Fibroblast of skin of back (primary cell): ENCODE results near the gene TMEM163.
A peak's percentile ranks its signal among the peaks of the same experiment; 100 is the strongest.
"Not testable (repeated sequence)": the region's sequence is repeated elsewhere in the genome, so short reads cannot be mapped to it uniquely, and the experiment has no call there.

Source experiments
- DNase-seq: peaks from one replicate; pipeline ENCODE4 v3.0.0-alpha.2; 2013

TMEM163 gene

DNA sequence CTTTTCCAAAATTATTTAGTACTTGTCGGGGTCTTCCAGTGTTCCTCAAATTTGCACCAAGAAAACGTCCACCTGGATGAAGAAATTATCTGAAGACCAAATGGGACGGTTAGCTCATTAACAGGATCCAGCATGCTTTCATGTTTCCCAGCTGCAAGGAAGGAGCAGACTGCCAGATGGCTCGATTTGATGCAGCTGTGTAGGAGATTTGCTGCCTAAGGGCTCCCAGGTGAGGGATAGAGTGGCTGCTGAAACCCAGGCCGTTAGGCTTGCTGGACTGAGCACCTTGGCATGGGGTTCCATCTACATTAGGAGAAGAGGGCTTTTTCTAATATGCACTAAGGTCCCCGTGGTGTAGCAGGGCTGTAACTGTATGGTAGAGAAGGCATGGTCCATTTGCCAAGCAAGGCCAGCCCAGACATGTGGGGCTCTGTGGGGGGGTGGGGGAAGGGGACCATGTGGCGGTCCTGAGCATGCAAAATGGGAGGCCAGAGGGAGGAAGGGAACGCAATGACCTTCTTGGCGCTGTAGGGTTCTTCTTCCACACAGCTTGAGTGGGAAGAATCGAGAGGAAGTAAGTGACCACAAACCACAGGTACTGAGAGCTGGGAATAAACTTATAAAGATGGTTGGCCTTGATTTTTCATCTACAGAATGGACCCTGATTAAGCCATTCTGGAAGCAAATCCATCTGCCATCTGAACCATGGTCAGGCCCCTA lies 144.0 kb downstream of the TMEM163 start:
- no peak for DNase-seq

DNA sequence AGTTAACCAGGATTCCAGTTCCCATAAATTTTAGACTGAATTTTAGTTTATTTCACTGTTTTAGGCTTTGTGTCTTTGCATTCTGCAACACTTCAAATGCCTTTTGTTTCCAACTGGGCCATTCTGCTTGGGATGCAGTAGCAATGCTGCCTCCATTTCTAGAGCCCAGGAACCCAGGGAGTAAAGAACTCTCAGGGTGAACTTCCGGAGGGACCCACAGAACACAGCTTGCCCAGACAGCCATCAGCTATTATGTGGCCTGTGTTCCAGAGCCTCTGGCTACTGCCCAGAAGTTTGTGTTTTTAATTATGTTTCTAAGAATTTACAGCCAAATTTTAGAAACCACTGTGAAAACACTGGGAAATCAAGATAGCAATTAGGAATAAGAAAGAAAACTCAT lies 145.1 kb downstream of the TMEM163 start:
- no peak for DNase-seq

DNA sequence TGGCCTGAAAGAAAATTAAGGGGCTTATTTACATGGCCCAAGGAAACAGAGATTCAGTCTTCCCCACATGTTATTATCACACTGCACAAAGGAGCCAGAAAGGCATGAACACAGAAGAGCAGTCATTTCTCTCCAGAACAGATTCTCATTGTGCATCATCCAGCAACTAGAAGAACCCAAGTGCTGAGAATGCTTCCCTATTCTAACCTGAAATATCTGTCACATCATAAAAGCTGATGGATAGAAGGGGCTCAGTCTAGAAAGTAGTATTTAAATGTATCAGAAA lies 145.8 kb downstream of the TMEM163 start:
- no peak for DNase-seq

DNA sequence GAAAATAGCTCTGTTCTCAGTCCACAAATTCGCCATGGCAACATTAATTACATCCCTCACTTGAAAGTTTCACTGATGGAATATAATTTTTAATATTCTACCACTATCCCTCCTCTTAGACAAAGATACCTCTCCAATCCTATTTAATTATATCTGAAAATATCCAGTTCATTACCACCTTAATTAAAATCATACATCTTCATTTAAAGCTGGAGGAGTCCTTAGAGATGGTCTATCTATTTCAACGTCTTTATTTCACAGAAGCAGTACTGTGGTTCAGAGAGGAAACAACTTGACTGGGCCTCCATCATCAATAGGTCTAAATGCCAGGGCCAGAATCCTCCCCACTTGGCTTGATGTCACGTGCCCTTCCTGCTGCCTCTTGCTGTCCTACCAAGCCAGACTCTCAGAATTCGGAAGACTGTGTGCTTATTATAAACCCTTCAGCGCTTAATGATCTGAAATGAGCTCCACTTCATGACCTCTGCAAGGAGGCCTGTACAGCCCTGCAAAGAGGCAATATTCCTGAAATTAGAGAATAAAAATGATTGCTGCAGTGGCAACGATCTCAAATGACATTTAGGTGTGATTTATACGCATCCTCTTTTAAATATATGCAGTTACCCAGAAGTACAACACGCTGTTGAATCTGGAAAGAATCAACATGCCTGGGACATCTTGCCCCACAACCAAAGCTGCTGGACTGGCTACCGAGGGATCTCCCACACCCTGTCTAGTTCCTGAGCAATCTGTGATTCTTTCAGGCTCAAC lies 146.3 kb downstream of the TMEM163 start:
- DNase-seq = no peak

- no peak for DNase-seq
These were observed 148.1 kb downstream of the TMEM163 start for GRCh38 chr2:134570676-134571075.

GRCh38 chr2:134568413-134568812 lies 150.4 kb downstream of the TMEM163 start:
- DNase-seq = no peak

- no peak for DNase-seq
These were observed 151.1 kb downstream of the TMEM163 start for GRCh38 chr2:134567666-134568065.

GRCh38 chr2:134564955-134565354 lies 153.8 kb downstream of the TMEM163 start:
- DNase-seq = not testable (repeated sequence)

DNA sequence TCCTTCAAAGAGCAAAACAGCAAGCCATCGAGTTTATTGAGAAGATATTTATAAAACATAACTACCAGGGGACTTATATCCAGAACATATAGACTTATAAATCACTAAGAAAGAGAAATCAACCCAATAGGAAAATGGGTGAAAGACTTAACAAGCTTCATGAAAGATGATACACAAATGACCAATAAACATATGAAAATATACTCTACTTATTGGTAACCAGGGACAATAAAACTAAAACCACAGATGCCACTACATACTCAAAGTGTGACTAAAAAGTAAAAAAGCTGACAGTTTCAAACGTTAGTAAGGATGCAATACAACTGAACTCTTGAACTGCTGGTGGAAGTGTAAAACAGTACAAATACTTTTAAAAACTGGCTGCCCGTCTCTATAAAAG lies 154.3 kb downstream of the TMEM163 start:
- no peak for DNase-seq

GRCh38 chr2:134558208-134558830 lies 160.5 kb downstream of the TMEM163 start:
- DNase-seq = no peak

- DNase-seq = no peak
These were observed 163.4 kb downstream of the TMEM163 start for GRCh38 chr2:134555411-134555810.

GRCh38 chr2:134553657-134554056 lies 165.1 kb downstream of the TMEM163 start:
- no peak for DNase-seq

- no peak for DNase-seq
These were observed 168.1 kb downstream of the TMEM163 start for GRCh38 chr2:134550566-134551164.

- DNase-seq = no peak
These were observed 169.7 kb downstream of the TMEM163 start for GRCh38 chr2:134549104-134549503.

DNA sequence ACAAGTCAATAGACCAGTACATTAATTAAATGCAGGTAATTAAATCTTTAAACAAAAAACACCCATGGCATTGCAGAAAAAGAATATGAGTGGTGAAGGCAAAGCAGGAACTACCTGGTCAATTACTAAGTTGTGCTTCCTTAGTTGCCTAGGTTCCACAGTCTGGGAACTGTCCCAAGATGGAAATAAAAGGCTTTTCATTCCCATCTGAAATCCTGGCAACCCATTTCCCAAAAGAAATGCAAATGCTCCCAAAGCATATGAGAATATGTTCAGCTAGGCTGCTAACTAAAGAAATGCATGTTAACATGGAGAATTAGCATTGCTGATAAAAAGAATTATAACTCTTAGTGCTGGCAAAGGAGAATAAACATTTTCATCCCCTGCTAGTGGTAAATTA lies 177.8 kb downstream of the TMEM163 start:
- no peak for DNase-seq

GRCh38 chr2:134539981-134540380 lies 178.8 kb downstream of the TMEM163 start:
- no peak for DNase-seq

DNA sequence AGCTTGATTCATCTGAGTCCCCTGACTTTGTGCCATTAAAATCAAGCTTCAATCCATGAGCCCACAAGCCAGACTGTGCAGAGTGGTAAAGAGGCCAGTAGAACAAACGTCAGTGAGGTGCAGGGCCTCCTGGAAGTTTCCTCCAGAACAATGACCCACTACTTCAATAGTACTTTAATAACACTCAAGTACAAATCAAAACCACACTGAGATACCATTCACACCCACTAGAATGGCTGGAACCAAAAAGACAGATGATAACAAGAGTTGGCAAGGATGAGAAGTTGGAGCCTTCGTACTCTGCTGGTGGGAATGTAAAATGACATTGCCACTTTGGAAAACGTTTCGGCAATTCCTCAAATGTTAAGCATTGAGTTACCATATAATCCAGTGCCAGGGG lies 181.1 kb downstream of the TMEM163 start:
- DNase-seq = no peak

- DNase-seq = no peak
These were observed 181.7 kb downstream of the TMEM163 start for GRCh38 chr2:134537121-134537520.

- DNase-seq = no peak
These were observed 182.5 kb downstream of the TMEM163 start for GRCh38 chr2:134536296-134536695.

DNA sequence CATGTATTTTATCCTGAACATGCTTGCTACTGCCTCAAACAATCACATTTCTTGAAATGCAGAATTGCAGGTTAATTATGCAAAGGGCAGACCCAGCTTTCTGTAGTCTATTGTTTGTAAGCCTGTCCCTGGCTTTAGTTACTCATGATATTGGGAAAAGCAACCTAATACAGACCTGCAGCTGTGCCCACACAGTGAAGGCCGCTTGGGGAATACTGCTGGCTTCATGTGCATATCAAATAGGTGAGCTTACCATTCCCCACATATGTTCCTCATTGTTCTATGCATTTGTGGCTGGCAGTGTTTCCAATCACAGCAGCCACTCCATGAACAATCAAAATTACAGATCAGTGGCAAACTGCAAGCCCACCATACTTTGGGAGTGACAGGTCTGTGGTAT lies 186.3 kb downstream of the TMEM163 start:
- no peak for DNase-seq

DNA sequence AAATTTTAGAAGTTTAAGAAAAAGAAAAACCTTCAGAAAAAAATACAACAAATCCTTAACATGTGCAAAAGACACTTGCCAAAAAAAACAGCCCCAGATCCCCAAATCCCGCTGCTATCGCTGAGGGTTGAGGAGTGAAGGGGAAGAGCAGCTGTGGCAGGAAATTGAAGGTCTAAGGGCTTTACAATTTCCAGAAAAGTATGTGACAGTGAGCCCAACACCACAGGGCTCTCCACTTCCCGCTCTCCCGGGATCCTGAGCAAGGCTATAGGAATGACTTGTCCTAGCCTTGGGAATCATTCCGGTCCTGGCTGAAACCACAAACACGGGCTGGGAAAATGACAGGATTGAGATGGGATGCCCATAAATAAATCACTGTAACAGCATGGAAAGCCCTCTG lies 191.4 kb downstream of the TMEM163 start:
- peak; percentile 92 for DNase-seq

- DNase-seq = no peak
These were observed 196.0 kb downstream of the TMEM163 start for GRCh38 chr2:134522496-134523455.
